GM18909 (cell line): ENCODE data around the gene JARID2.

Source experiments
- ATAC-seq: cut with Tn5 transposase; IDR thresholded peaks from one replicate; pipeline ENCODE4 v1.9.1; 2021; ENCODE audit warnings: mild to moderate bottlenecking; ENCODE audit not compliant: unreplicated experiment, poor library complexity

JARID2 gene

GRCh38 chr6:15246666-15247499 is 1.0 kb downstream of the JARID2 start:
- no peak for ATAC-seq

GRCh38 chr6:15247500-15248450 is 1.9 kb downstream of the JARID2 start:
- ATAC-seq: peak; percentile 13

GRCh38 chr6:15248451-15249370 is 2.8 kb downstream of the JARID2 start:
- ATAC-seq: peak; percentile 44

GRCh38 chr6:15249371-15250019 is 3.6 kb downstream of the JARID2 start:
- ATAC-seq: no peak

GRCh38 chr6:15250187-15251168 is 4.6 kb downstream of the JARID2 start:
- ATAC-seq: no peak

GRCh38 chr6:15252195-15252594 is 6.3 kb downstream of the JARID2 start:
- ATAC-seq: no peak

GRCh38 chr6:15253203-15254022 is 7.5 kb downstream of the JARID2 start:
- ATAC-seq: no peak

- no peak for ATAC-seq
These were observed 8.5 kb downstream of the JARID2 start for GRCh38 chr6:15254070-15254975.

- peak; percentile 76 for ATAC-seq
These were observed 9.6 kb downstream of the JARID2 start for GRCh38 chr6:15255481-15255880.

GRCh38 chr6:15255909-15256395 is 10.1 kb downstream of the JARID2 start:
- peak; percentile 12 for ATAC-seq

- no peak for ATAC-seq
These were observed 10.8 kb downstream of the JARID2 start for GRCh38 chr6:15256538-15257271.

GRCh38 chr6:15257357-15258132 is 11.7 kb downstream of the JARID2 start:
- no peak for ATAC-seq

GRCh38 chr6:15259766-15260098 is 13.9 kb downstream of the JARID2 start:
- ATAC-seq: no peak

GRCh38 chr6:15260099-15260821 is 14.4 kb downstream of the JARID2 start:
- ATAC-seq: no peak
